CD1c-positive myeloid dendritic cell (primary cell): Measurements from ENCODE around the gene ALDOA.

Source experiments
- DNase-seq: peaks from one replicate; pipeline ENCODE4 v3.0.0-alpha.2; 2016; ENCODE audit errors: extremely low spot score

ALDOA gene

DNA sequence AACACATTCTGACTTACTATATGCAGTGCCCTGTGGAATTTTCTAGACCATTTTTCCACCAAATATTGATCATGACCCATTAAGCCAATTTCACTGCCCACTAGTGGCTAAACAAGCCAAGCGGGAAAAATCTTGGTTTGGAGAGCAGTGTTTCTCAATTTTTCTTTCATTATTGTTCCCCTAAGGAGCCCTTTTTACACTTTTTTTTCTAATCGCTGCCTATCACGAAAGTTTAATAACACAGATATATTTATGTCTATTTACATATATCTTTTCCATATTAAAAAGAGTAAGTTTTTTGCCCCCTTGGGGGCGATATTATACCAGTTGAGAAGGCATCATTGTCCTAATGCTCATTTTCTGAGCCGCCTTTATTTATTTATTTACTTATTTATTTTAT is 23.7 kb upstream of the ALDOA start:
- peak; percentile 51 for DNase-seq

- no peak for DNase-seq
Observed at GRCh38 chr16:30046178-30046577, 19.4 kb upstream of the ALDOA start.

- no peak for DNase-seq
Observed at GRCh38 chr16:30046588-30046987, 19.0 kb upstream of the ALDOA start.

- no peak for DNase-seq
Observed at GRCh38 chr16:30049871-30050270, 15.7 kb upstream of the ALDOA start.

DNA sequence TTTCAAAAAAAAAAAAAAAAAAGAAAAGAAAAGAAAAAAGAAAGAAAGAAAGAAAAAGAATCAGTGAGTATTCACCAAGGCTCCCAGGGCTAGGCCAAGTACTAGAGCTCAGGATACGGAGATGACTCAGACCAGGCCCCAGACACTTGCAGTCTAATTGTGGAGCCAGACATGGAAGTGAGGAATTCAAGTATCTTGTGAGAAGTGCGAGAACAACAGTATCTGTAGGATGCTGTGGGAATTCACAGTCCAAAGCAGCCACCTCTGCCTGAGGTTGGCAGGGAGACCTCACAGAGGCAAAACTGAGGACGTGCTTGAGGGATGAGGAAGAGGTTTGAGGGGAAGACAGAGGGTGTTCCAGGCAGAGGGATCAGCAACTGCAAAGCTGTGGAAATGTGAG is 14.0 kb upstream of the ALDOA start:
- DNase-seq, result no peak

DNA sequence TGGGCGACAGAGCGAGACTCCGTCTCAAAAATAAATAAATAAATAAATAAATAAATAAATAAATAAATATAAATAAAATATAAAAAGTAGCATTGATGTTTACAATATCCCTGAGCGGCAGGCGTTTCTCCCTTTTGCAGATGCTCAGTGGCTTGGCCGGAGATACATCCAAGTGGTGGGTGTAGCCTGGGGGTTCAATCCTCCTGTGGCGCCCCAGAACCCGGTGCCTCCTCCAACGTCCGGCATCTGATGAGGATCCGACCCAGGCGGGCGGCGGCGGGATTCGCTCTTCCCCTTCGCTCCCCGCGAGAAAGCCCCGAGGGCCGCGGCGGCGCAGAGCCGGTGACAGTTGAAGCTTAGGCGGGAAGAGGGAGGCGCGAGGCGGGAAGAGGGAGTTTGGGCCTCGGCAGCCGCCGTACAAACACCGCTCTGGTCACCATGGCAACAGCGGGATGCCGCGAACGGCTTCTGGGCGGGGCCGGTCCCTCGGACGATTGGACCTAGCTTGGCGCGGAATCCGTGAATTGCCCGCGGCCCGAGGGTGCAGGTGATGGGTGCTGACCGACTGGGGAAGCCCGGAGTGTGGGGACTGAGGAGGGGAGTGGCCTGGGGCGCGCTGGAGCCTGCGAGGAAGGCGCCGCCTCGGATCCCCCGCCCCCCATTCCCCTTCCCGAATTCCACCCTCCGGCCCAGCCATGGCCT is 12.7 kb upstream of the ALDOA start:
- peak; percentile 96 for DNase-seq

DNA sequence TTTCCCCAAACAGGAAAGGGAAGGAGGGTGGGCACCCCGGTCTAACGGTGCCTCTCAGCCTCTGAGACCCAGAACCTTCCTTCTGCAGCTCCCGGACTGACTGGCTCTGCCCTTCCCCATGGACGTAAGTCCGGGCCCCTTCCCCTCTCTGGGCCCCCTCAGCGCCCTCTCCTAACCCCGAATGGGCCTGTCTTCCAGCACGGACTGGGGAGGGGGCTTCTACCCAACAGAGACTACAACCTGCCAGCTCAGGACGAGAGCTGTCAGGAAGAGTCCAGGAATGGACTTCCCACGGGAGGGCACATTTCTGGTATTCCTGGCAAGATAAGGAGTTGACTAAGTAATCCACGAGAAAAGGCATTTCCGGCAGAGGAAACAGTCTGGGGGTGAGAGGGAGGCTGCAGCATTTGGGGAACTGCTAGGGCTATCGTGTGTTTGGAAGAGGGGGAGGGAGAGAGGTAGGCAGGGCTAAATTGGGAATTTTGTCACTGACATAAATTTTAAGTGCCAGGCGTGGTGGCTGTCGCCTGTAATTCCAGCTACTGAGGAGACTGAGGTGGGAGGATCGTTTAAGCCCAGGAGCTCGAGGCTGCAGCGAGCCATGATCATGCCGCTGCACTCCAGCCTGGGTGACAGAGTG is 12.1 kb upstream of the ALDOA start:
- DNase-seq, result peak; percentile 36

GRCh38 chr16:30054451-30054850 is 11.1 kb upstream of the ALDOA start:
- no peak for DNase-seq

- DNase-seq, result peak; percentile 57
Observed at GRCh38 chr16:30054959-30055553, 10.5 kb upstream of the ALDOA start.

DNA sequence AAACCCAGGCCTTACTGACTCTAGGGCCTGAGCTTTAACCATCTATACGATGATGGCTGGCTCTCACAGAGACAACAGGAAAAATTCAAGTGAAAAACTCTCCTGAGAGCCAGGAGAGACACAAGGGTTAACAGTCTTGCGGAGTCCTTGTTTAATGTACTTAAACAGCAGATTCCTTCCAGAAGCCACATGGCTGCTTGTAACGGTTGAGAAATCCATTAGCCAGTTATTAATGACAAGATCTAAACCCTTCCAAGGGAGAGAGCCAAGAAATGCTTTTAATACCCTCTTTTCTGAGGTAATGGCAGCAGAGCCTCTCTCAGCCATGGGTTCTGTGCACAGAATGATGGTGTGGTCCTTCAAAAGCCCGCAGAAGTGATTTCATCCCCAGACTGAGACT is 5.2 kb upstream of the ALDOA start:
- DNase-seq, result no peak

GRCh38 chr16:30060836-30061554 is 4.6 kb upstream of the ALDOA start:
- DNase-seq, result no peak

DNA sequence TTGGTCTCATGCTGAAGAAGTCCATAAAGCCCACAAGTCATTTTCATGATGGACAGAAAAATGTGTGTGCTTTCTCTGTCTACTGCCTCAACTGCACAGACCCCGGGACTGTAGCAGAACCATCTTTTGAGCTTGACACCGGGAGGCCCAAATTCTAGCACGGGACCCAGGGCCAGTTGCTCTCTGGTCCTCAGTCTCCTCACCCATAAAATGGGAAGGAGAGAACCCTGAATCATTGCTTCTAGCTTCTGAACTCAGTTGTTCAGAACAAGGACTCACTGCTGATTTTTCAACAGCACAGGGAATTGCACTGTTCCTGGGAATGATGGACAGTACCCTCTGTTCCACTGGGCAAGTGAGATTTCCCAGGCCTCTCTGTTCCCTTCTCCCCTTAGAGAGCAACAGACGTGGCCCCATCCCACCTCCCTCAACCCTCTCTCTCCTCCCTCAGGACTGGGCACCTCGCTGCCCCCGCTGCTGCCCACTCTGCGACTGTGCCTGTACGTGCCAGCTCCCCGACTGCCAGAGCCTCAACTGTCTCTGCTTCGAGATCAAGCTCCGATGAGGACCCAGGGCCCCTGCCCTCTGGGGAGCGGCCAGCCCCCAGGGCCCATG is 2.2 kb upstream of the ALDOA start:
- DNase-seq, result no peak

GRCh38 chr16:30063893-30064728 is 1.4 kb upstream of the ALDOA start:
- DNase-seq, result peak; percentile 45

GRCh38 chr16:30064729-30065101 is 845 bp upstream of the ALDOA start:
- DNase-seq, result no peak

- peak; percentile 69 for DNase-seq
Observed at GRCh38 chr16:30065943-30066760, 592 bp downstream of the ALDOA start.

DNA sequence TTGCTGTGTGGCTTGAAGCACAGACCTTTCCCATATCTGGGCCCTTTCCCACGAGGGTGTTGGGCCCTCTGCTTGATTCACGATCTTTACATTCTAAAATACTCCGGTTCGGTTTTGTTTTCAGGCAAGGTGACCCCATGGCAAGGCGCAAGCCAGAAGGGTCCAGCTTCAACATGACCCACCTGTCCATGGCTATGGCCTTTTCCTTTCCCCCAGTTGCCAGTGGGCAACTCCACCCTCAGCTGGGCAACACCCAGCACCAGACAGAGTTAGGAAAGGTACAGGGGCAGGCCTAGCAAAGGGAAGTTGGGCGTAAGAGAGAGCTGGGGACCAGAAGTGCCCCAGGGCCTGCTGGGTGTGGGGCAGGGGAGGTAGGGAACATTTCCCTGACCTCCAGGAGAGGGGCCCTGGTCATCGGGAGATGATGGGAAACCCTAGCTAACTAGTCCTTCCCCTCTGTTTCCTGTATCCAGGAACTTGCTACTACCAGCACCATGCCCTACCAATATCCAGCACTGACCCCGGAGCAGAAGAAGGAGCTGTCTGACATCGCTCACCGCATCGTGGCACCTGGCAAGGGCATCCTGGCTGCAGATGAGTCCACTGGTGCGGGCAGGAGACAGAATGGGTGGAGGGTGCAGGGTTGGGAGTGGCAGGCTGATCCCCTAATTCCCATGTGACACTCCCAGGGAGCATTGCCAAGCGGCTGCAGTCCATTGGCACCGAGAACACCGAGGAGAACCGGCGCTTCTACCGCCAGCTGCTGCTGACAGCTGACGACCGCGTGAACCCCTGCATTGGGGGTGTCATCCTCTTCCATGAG is 1.4 kb downstream of the ALDOA start:
- DNase-seq, result peak; percentile 35

DNA sequence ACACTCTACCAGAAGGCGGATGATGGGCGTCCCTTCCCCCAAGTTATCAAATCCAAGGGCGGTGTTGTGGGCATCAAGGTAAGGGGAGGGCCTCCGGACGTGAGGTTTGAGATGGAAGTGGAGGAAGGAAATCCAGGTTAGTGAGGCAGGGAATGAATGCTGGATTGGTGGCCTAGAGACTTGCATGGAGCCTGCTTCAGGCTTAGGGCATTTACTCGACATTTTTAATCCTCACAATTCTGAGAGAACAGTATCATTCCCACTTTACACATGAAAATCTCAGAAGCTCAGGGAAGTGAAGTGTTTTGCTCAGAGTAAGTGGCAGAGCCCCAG is 2.0 kb downstream of the ALDOA start:
- no peak for DNase-seq

DNA sequence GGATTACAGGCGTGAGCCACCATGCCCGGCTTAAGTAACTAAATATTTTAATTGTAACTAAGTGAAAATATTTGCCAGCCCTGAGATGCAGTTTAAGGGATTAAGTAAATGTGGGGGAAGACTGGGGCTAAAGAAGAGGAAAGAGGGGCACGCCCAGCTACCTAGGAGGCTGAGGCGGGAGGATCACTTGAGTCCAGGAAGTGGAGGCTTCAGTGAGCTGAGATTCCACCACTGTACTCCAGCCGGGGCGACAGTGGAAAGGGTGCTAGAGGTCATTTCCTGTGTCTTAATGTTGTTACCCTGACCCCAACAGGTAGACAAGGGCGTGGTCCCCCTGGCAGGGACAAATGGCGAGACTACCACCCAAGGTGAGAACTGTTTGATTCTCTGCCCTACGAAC is 2.8 kb downstream of the ALDOA start:
- DNase-seq, result no peak

- DNase-seq, result peak; percentile 62
Observed at GRCh38 chr16:30068750-30069610, 3.4 kb downstream of the ALDOA start.
